C4-2B (cell line): Measurements from ENCODE around the gene PPM1G.

Experiments used
- CTCF ChIP-seq: fragments of 450-650 bp; conservative IDR thresholded peaks from 2 replicates; pipeline ENCODE4 v1.5.1; 2017; ENCODE audit warnings: mild to moderate bottlenecking
- ZFX ChIP-seq: fragments of 450-650 bp; IDR thresholded peaks from 2 replicates; pipeline ENCODE4 v1.6.1; 2017

GRCh38 chr2:27376866-27377617 is 32.3 kb downstream of the PPM1G start:
- TF ChIP-seq CTCF (no peak), ZFX (no peak)
